BJ (cell line): ENCODE measurements around the gene WDPCP. TPM values are rescaled to one million over a fixed set of nuclear protein-coding genes. Genes with fewer than 3 reads are reported as not detected.

Experiments
- CTCF ChIA-PET: fragments of 350-600 bp; formaldehyde crosslinking; extraction: SDS; loops from one replicate; lab custom pipeline; 2021; ENCODE audit warnings: antibody characterized with exemption, inconsistent platforms; lab: Yijun Ruan, JAX
- POLR2A ChIA-PET: fragments of 300-600 bp; sonication (Branson Sonifier 250); formaldehyde crosslinking; extraction: SDS; loops from one replicate; lab custom pipeline; 2021; ENCODE audit warnings: antibody characterized with exemption; lab: Charles Lee
- DNase-seq: peaks from one replicate; pipeline ENCODE4 v3.0.0-alpha.2; 2011; ENCODE audit warnings: low read depth
- H3K27me3 ChIP-seq: 2 replicates; pipeline ENCODE4 v1.6.0; 2011; ENCODE audit warnings: low read length; ENCODE audit not compliant: control insufficient read depth, insufficient read depth
- H3K36me3 ChIP-seq: 2 replicates; pipeline ENCODE4 v1.5.1; 2011; ENCODE audit warnings: low read length; ENCODE audit not compliant: control insufficient read depth, insufficient read depth
- H3K4me3 ChIP-seq: 2 replicates; pipeline ENCODE4 v1.5.1; 2011; ENCODE audit warnings: low read depth, mild to moderate bottlenecking, control low read depth, low read length
- CTCF ChIP-seq: IDR thresholded peaks from 2 replicates; pipeline ENCODE4 v1.5.1; 2011; ENCODE audit warnings: low read depth, mild to moderate bottlenecking, control low read depth, inconsistent platforms, low read length, moderate library complexity; ENCODE audit not compliant: insufficient read depth
- polyA plus RNA-seq: library from polyadenylated mRNA; depleted of rRNA; stranded (reverse); fragments of >200 nt; gene quantifications from 2 replicates; pipeline ENCODE4 v1.2.3, GENCODE V29; 2011

WDPCP gene
- polyA plus RNA-seq, 1 experiment: 4.2 TPM

GRCh38 chr2:63346411-63346810, 241.9 kb downstream of the WDPCP start:
- DNase-seq: no peak
- no peak for TF ChIP-seq CTCF
- H3K4me3 ChIP-seq: no peak overlapping the region
- H3K36me3 ChIP-seq: no peaks in the 10 kb centered on the region
- no peaks in the 10 kb centered on the region for H3K27me3 ChIP-seq
- POLR2A ChIA-PET: no interaction called here
- CTCF ChIA-PET: interaction anchor here (1.2 kb wide), 1 partner anchor 11 kb away, joined by 4 read pairs; no protein-coding TSS in a partner anchor

DNA sequence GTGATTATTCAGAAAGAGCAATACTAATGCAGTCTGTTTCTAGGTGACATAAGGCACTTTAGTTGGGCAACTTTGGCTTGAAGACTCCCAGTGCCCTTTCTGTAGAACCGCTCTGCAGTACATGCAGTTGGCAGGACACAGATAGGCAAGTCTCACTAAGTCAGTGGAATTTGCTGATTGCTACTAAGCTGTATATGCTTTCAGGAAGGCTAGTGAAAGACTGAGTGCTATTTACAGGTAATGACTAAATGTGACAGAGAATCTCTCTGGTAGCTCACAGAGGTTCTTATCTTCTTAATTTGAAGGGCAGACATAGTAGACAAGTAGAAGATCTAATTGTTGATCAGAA, 243.0 kb downstream of the WDPCP start:
- no peak for TF ChIP-seq CTCF
- Histone ChIP-seq H3K27me3 (no peaks in the 10 kb centered on the region), H3K4me3 (no peak overlapping the region), H3K36me3 (no peaks in the 10 kb centered on the region)
- POLR2A ChIA-PET: no interaction called here
- CTCF ChIA-PET: interaction anchor here (1.2 kb wide), 1 partner anchor 13 kb away, joined by 4 read pairs; no protein-coding TSS in a partner anchor
- no peak for DNase-seq

DNA sequence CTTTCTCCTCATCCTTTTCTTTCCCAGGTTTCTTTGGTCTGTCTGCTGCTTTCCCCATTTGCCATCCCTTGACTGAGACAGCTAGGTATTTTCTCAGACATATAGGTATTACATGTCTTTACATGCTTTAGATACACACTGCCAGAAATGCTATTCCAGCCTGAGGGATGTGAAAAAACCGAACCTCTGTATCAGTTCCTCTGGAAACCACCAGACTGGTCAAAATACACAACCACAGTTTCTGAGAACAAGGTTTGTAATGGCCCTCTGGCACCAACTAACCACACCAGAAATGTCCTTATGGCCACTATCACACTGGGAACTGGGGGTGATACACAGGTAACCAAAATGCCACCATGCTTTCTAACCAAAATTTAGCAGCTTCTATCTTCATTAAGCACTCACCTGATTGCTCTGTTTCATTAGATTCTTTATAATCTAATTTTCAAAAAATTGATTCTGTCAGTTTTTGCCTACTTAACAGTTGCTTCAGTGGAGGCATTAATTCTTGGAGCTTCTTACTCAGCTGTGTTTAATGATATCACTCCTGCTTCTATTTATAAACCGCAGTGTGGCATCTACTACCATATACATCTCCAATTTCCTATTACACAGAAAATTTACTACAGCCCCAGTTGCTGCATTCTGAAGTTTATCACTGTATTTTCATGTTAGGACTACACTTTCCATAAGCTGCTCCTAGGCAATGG, 243.5 kb downstream of the WDPCP start:
- ChIA-PET CTCF (no interaction called here), POLR2A (no interaction called here)
- H3K4me3 ChIP-seq: no peak overlapping the region
- no peaks in the 10 kb centered on the region for H3K27me3 ChIP-seq
- TF ChIP-seq CTCF: no peak
- DNase-seq: no peak
- no peaks in the 10 kb centered on the region for H3K36me3 ChIP-seq

- H3K4me3 ChIP-seq: no peak overlapping the region
- no peak for TF ChIP-seq CTCF
- no peak for DNase-seq
- POLR2A ChIA-PET: no interaction called here
- H3K27me3 ChIP-seq: no peaks in the 10 kb centered on the region
- CTCF ChIA-PET: no interaction called here
- no peaks in the 10 kb centered on the region for H3K36me3 ChIP-seq
Measured at GRCh38 chr2:63343397-63344109, 244.7 kb downstream of the WDPCP start.

DNA sequence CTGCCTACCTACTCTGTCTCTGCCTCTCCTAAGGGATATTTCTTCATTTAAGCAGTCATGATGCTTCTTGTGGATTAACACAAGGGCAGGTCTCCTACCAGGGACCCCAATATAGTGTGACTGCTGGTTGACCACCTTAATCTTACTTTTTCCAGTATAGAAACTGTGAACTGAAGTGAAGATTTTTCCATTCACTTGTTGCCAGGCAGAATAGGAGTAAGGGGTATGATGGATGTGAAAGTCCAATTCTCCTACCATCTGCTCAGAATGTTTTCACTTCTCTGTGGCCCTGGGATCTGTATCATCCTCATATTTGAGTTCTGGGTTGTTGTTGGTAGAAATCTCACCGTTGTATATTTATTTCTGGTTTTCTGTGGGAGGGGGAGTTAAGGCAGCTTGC, 247.8 kb downstream of the WDPCP start:
- Histone ChIP-seq H3K4me3 (no peak overlapping the region), H3K27me3 (no peaks in the 10 kb centered on the region), H3K36me3 (no peaks in the 10 kb centered on the region)
- ChIA-PET CTCF (no interaction called here), POLR2A (no interaction called here)
- DNase-seq: no peak
- no peak for TF ChIP-seq CTCF
